KMS-11 (cell line): ENCODE results near the gene ABTB2.

Source experiments
- H2AFZ ChIP-seq: fragments of 200-600 bp; sonication (generic); 2 replicates; pipeline ENCODE4 v1.6.1; 2016; ENCODE audit warnings: antibody characterized with exemption, mixed run types, low read depth
- H3K27ac ChIP-seq: fragments of 200-600 bp; sonication (generic); 2 replicates; pipeline ENCODE4 v1.6.1; 2016; ENCODE audit warnings: mild to moderate bottlenecking, mixed run types
- H3K27me3 ChIP-seq: fragments of 200-600 bp; sonication (generic); 2 replicates; pipeline ENCODE4 v1.6.1; 2017; ENCODE audit warnings: mild to moderate bottlenecking, low read depth, mixed run types, moderate library complexity; ENCODE audit not compliant: insufficient read depth
- H3K36me3 ChIP-seq: fragments of 200-600 bp; sonication (generic); 2 replicates; pipeline ENCODE4 v1.6.1; 2017; ENCODE audit warnings: mild to moderate bottlenecking, mixed run types; ENCODE audit not compliant: insufficient read depth
- H3K4me1 ChIP-seq: fragments of 200-600 bp; sonication (generic); 2 replicates; pipeline ENCODE4 v1.6.1; 2016; ENCODE audit warnings: mild to moderate bottlenecking, low read depth, mixed run types; ENCODE audit not compliant: poor library complexity, severe bottlenecking
- H3K4me2 ChIP-seq: fragments of 200-600 bp; sonication (generic); 2 replicates; pipeline ENCODE4 v1.7.0; 2016; ENCODE audit warnings: mild to moderate bottlenecking, mixed run types
- H3K4me3 ChIP-seq: fragments of 200-600 bp; sonication (generic); IDR thresholded peaks from 2 replicates; pipeline ENCODE4 v1.6.1; 2017; ENCODE audit warnings: low read depth, low read length, mixed read lengths; ENCODE audit not compliant: insufficient read depth
- H3K79me2 ChIP-seq: fragments of 200-600 bp; sonication (generic); 2 replicates; pipeline ENCODE4 v1.6.1; 2016; ENCODE audit warnings: low read depth, mixed run types; ENCODE audit not compliant: insufficient read depth
- H3K9ac ChIP-seq: fragments of 200-600 bp; sonication (generic); 2 replicates; pipeline ENCODE4 v1.6.1; 2016; ENCODE audit warnings: mild to moderate bottlenecking, mixed run types
- H4K20me1 ChIP-seq: fragments of 200-600 bp; sonication (generic); 2 replicates; pipeline ENCODE4 v1.6.1; 2016; ENCODE audit warnings: mild to moderate bottlenecking, mixed run types; ENCODE audit not compliant: insufficient read depth
- TF ChIP-seq, protein P1 (sequence below): fragments of 200-600 bp; sonication (generic); conservative IDR thresholded peaks from 2 replicates; pipeline ENCODE4 v1.6.1; 2017; ENCODE audit warnings: low read depth, mild to moderate bottlenecking, antibody characterized with exemption, low read length, moderate library complexity, mixed read lengths

ABTB2 gene

GRCh38 chr11:34232807-34233206, 125.0 kb downstream of the ABTB2 start:
- Histone ChIP-seq H3K27ac (no peak overlapping the region), H3K4me3 (no peak overlapping the region), H2AFZ (no peak overlapping the region), H3K4me2 (no peak overlapping the region), H3K36me3 (no peaks in the 10 kb centered on the region), H3K27me3 (no peaks in the 10 kb centered on the region), H3K9ac (no peak overlapping the region), H3K4me1 (peaks cover 14% of the 10 kb centered on the region), H4K20me1 (no peaks in the 10 kb centered on the region), H3K79me2 (no peaks in the 10 kb centered on the region)
- TF ChIP-seq, protein P1, sequence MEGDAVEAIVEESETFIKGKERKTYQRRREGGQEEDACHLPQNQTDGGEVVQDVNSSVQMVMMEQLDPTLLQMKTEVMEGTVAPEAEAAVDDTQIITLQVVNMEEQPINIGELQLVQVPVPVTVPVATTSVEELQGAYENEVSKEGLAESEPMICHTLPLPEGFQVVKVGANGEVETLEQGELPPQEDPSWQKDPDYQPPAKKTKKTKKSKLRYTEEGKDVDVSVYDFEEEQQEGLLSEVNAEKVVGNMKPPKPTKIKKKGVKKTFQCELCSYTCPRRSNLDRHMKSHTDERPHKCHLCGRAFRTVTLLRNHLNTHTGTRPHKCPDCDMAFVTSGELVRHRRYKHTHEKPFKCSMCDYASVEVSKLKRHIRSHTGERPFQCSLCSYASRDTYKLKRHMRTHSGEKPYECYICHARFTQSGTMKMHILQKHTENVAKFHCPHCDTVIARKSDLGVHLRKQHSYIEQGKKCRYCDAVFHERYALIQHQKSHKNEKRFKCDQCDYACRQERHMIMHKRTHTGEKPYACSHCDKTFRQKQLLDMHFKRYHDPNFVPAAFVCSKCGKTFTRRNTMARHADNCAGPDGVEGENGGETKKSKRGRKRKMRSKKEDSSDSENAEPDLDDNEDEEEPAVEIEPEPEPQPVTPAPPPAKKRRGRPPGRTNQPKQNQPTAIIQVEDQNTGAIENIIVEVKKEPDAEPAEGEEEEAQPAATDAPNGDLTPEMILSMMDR, result no peak

- Histone ChIP-seq H3K79me2 (no peaks in the 10 kb centered on the region), H3K4me3 (no peak overlapping the region), H3K27me3 (no peaks in the 10 kb centered on the region), H3K36me3 (no peaks in the 10 kb centered on the region), H3K4me1 (no peaks in the 10 kb centered on the region), H2AFZ (no peak overlapping the region), H3K9ac (no peak overlapping the region), H4K20me1 (no peaks in the 10 kb centered on the region), H3K4me2 (no peak overlapping the region), H3K27ac (no peak overlapping the region)
- TF ChIP-seq, protein P1, result no peak
Observed at GRCh38 chr11:34226210-34226609, 131.6 kb downstream of the ABTB2 start.

DNA sequence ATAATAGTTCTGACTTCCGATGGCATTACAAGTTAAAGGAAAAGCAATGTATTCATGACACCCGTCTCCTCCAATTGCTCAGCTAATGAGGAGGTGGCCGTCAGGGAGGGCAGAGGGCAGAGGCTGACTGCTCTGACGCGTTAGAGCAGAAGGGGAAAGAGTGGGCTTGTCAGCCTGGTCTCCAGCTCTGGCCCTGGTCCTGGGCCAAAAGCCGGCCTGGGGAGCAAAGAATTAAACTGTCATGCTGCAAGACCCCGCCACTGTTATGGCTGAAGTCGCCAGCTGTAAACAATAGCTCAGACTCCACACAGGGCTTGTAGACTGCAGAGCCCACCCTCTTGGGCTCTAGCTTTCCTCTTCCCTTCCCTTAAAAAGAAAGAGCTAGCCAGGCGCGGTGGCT, 132.7 kb downstream of the ABTB2 start:
- TF ChIP-seq, protein P1, result no peak
- no peak overlapping the region for H2AFZ ChIP-seq
- H3K4me2 ChIP-seq, result no peak overlapping the region

GRCh38 chr11:34224434-34224966, 133.3 kb downstream of the ABTB2 start:
- TF ChIP-seq, protein P1, result no peak
- Histone ChIP-seq H4K20me1 (no peaks in the 10 kb centered on the region), H3K27me3 (no peaks in the 10 kb centered on the region), H3K9ac (no peak overlapping the region), H3K36me3 (no peaks in the 10 kb centered on the region), H2AFZ (no peak overlapping the region), H3K79me2 (no peaks in the 10 kb centered on the region), H3K4me3 (no peak overlapping the region), H3K4me2 (no peak overlapping the region), H3K27ac (no peak overlapping the region), H3K4me1 (no peaks in the 10 kb centered on the region)

More for the DNA sequence above, 132.7 kb downstream of the ABTB2 start:
- no peaks in the 10 kb centered on the region for H4K20me1 ChIP-seq
- no peaks in the 10 kb centered on the region for H3K79me2 ChIP-seq
- no peaks in the 10 kb centered on the region for H3K27me3 ChIP-seq
- no peaks in the 10 kb centered on the region for H3K36me3 ChIP-seq
- H3K9ac ChIP-seq, result no peak overlapping the region
- no peak overlapping the region for H3K4me3 ChIP-seq
- H3K27ac ChIP-seq, result no peak overlapping the region
- no peaks in the 10 kb centered on the region for H3K4me1 ChIP-seq

- no peaks in the 10 kb centered on the region for H4K20me1 ChIP-seq
- H3K27me3 ChIP-seq, result no peaks in the 10 kb centered on the region
- no peaks in the 10 kb centered on the region for H3K4me1 ChIP-seq
- no peak overlapping the region for H3K9ac ChIP-seq
- H2AFZ ChIP-seq, result no peak overlapping the region
- no peak overlapping the region for H3K4me3 ChIP-seq
- no peak overlapping the region for H3K27ac ChIP-seq
- TF ChIP-seq, protein P1, result no peak
- H3K36me3 ChIP-seq, result no peaks in the 10 kb centered on the region
- H3K79me2 ChIP-seq, result no peaks in the 10 kb centered on the region
- H3K4me2 ChIP-seq, result no peak overlapping the region
Observed at GRCh38 chr11:34223907-34224306, 133.9 kb downstream of the ABTB2 start.
